GM19023 (cell line): ENCODE measurements around the gene CDH24.

Experiments used
- ATAC-seq: cut with Tn5 transposase; IDR thresholded peaks from one replicate; pipeline ENCODE4 v1.9.1; 2021; ENCODE audit warnings: mild to moderate bottlenecking, moderate library complexity; ENCODE audit not compliant: unreplicated experiment

CDH24 gene

DNA sequence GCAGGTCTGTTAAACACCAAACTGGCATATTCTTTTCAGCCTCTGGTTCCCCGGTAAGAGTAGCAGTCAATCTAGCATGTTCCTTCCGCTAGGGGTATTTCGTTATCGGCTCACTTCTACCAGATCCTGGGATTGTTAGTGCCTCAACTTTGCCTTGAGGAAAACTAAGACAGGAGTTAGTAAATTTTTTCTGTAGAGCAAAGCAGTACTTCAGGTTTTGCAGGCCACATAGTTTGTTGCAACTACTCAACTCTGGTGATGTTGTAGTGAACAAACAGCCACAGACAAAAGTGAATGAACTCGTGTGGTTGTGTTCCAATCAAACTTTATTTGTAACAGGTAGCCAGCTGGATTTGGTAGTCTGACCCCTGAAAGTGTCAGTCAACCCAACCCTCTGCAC lies 6.3 kb upstream of the CDH24 start:
- no peak for ATAC-seq

DNA sequence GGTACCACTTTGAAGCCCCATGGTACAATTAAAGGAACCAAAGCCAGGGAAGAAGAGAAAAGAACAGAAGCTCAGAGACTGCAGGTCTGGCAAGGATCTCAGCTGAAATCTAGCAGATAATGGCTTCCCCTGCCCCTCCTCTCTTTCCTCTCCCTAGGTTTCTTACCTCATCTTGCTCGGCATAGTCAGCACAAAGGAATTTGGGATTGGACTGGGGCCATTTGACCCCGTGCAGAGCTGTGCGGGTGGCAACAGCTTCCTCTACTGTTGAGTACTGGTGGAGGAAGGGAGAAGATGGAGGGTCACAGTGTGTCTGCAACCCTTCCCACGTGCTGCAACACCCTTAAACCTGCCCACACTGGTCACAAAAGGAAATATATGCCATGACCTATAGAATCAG lies 4.7 kb upstream of the CDH24 start:
- no peak for ATAC-seq

GRCh38 chr14:23060536-23061260 lies 3.4 kb upstream of the CDH24 start:
- no peak for ATAC-seq

- ATAC-seq, result no peak
These were observed 1.6 kb upstream of the CDH24 start for GRCh38 chr14:23058654-23059504.

DNA sequence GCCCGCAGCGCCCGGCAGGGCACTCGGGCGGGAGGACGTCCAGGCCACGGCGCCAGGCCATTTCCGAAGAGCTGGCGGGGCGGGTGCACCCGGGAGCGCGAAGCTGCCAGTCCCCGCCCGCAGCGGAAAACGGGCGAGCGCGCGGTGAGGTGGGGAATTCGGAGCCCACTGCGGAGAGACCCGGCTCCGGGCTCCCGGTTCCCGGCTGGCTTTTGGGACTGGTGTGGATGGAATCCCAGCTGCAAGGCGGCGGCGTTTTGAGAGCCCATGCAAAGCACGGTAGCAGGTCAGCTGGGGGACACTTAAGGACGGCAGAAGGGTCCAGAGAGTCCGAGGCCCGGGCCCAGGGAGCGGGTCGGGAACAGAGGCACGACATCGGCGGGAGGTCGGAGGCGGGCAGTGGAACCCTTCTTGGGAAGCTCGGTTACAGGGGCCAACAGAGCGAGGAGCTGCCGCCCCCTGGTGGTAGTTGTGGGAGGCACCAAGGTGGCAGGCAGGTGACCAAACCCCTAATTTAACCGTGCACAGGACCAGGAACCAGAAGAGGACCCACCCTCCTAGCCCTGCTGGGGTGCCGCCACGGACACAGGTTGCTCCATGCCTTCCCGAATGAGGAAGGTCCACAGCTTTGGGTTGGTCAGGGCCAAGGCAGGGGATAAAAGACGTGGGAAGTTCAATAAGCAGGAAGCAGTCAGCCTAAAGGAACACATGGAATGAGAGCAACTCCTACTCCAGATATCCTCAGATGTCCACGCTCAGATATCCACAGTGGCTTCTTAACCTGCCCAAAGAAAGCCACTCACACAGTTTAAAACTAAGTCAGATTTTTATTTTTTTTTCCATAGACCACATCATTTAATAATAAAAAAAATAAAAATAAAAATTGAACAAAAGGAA lies 685 bp upstream of the CDH24 start:
- ATAC-seq, result peak; percentile 60

GRCh38 chr14:23056145-23056955 lies 970 bp downstream of the CDH24 start:
- ATAC-seq, result peak; percentile 69

DNA sequence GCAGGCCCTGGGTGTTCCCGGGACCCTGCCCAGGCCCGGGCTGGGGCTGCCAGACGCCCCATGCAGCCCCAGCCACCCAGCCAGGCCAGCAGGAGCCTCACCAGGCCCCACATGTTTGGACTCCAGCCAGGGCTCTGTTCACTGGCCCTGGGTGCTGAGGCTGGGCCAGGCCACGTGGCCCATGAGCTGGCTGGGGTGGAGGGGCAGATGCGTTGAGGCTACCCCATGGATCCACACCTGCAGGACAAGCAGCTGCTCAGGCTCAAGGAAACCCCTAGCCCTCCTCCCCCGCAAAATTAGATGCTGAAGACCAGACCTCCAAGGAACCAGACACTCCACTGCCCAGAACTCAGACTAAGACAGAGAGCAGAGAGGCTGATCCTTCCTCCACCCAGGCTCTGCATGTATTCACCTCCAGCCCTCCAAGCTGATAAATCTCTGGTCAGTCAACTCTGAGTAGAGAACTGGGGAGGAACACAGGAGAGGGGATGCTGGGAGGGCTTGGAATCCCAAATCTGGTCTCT lies 1.6 kb downstream of the CDH24 start:
- ATAC-seq, result no peak

DNA sequence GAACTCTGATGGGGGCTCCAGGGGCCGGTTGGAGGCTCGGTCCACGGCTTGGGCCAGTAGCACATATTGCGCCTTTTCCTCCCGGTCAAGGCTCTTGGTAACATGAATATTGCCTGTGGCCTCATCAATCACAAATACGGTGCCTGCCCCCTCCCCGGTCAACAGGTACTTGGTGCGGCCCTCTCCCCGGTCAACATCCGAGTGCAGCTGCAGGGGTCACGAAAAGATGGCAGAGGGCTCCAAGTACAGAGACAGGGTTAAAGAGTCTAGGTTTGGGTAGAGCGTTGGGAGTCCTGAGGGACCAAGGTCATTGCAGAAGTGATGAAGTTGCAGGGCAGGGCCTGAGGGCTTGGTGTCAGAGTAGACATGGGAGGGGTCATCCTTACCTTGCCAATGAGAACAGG lies 2.2 kb downstream of the CDH24 start:
- no peak for ATAC-seq

GRCh38 chr14:23054000-23054811 lies 3.1 kb downstream of the CDH24 start:
- ATAC-seq, result no peak

DNA sequence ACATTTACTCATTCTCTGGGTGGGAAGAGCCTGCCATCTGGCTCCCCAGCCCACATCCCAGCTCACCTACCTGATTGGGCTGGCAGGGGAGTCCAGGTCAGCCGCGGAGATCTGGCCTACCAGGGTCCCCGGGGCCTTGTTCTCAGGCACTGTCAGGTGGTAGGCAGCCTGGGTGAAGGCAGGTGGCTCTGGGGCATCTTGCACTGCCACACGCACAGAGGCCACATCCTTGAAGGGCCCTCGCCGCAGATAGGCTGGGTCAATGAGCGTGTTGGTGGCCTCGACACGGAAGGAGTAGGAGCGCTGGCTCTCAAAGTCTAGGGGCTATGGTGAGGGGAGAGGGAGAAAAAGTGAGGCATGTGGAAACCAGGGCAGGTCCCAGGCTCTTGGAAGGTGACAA lies 3.9 kb downstream of the CDH24 start:
- no peak for ATAC-seq

GRCh38 chr14:23052671-23053070 lies 4.6 kb downstream of the CDH24 start:
- ATAC-seq, result no peak

DNA sequence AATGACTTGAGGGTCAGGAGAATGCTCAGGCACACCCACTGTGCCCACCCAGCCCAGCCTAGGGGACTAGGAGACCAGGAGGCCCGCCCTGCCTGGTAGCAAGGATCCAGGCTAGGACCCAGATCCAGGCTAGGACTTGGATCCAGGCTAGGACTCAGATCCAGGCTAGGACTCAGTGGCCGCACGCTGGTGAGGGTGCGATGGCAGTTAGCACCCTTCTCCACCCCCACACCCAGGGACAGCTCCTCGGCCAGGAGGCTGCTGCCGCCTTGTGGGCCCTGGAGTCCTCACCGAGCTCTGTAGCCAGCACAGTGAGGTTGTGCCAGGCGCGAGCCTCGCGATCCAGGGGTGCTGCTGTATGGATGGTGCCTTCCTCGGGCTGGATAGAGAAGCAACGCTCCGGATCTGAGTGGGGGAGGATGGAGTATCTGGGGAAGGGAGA lies 5.1 kb downstream of the CDH24 start:
- ATAC-seq, result no peak

GRCh38 chr14:23051141-23052057 lies 5.9 kb downstream of the CDH24 start:
- ATAC-seq, result no peak

DNA sequence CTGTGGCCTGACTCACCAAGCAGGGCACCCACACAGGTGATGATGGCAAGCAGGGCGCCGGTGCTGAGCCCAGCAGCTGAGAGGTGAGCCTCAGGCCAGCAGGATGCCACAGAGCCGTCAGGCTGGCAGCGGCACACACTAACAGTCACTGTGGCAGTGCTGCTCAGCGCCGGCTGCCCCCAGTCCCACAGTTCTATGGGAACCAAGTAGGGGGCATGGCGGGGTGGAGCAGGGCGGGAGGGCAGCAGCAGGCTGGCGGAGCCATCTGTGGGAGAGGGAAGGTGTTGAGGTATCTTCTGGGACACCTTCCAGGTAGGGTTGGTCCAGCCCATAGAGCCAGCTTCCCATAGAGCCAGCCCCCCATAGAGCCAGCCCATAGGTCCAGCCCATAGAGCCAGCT lies 8.3 kb downstream of the CDH24 start:
- no peak for ATAC-seq

DNA sequence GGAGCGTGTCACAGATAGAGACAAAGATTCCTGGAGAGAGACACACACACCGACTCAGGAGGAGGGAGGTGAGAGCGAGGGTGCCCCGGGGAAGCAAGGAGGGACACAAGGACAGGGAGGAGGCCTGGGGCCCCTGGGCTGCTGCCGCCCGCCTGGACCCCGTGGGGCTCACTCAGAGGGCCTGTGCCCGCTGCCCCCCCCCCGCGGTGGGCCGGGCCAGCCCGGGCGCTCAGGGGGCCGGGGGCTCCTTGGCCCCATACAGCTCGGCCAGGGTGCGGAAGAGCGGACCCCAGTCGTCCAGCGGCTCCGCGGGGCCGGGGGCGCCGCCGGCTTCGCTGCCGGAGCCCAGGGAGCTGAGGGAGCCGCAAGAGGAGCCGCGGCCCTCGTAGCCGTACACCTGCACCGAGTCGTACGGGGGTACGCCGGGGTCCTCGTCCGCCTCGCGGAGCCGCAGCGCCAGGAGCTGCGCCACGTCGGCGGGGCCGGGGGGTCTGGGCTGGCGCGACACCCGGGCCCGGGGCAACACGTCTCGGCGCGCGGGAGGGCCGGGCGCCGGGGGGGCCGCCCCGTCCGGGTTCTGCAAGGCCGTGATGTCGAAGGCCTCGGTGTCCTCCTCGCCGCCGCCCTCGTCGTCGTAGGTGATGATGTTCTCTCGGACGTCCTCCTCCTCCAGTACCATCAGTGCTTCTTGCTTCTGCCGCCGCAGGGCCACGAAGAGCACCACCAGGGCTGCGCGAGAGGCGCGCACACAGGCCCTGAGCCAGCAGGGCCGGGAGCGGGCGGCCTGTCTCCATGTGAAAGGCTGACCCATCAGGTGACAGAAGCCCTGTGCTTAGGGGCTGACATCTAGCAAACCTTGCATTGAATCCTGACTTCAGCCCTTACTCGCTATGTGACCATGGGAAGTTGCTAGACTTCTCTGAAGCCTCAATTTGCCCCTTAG lies 9.3 kb downstream of the CDH24 start:
- ATAC-seq, result no peak

DNA sequence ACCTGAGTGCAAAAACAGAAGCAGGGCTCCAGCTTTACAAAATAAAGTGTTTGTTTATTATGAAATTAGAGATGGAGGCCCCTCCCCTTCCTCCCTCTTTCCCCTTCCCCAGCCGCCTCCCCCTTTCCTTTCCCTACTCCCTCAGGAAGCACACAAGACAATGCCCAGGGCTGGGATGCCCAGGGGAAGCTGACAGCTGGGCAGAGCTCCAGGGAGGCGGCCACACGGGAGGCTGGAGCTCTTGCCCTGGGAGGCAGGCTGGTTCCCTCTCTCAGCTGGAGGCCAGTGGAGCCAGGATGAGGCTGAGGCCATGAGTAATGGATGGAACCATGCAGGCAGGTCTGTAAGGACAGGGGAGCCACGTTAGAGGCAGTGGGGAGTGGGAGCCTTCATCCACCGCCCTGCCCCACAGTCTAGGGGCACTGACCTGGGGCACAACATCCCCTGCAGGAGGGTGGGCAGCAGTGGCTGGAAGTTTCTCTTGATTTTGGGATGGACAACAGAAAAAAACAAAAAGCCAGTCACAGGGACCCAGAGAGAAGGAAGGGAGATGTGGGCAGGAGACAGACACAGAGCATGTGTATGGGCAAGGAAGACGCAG lies 10.2 kb downstream of the CDH24 start:
- ATAC-seq, result no peak
